Breast epithelium (tissue), 3 donors: ENCODE results near the gene LITAF.

Experiments
- POLR2A ChIP-seq: fragments of 450-650 bp; IDR thresholded peaks from one replicate; pipeline ENCODE4 v1.6.1; 2016; ENCODE audit warnings: antibody characterized with exemption, mild to moderate bottlenecking, moderate library complexity
- TF ChIP-seq, protein P1 (sequence below), 3 donors: fragments of 450-650 bp; IDR thresholded peaks; one replicate each; pipeline ENCODE4 v1.5.1; 2016 to 2017; ENCODE audit warnings: antibody characterized with exemption in 3 of 3, mild to moderate bottlenecking in 3 of 3, moderate library complexity in 3 of 3

DNA sequence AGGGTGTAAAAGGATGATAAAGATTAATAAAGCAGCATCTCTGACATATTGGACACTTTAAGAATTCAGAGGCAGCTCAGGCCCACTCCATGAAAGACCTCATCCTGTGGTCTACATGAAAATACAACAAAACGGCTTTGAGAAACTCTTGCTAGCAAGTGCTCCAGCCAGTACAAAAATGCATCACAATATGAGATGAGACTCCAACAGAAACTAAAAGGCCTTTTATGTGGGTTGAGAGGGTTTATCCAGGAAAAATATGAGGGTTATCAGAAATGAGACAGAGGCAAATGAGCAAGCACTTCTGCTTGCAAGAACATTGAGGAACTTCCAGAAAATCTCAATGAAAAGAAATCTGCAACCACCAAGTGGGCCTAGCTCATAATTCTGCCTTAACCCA is 65.7 kb downstream of the LITAF start:
- TF ChIP-seq, protein P1, sequence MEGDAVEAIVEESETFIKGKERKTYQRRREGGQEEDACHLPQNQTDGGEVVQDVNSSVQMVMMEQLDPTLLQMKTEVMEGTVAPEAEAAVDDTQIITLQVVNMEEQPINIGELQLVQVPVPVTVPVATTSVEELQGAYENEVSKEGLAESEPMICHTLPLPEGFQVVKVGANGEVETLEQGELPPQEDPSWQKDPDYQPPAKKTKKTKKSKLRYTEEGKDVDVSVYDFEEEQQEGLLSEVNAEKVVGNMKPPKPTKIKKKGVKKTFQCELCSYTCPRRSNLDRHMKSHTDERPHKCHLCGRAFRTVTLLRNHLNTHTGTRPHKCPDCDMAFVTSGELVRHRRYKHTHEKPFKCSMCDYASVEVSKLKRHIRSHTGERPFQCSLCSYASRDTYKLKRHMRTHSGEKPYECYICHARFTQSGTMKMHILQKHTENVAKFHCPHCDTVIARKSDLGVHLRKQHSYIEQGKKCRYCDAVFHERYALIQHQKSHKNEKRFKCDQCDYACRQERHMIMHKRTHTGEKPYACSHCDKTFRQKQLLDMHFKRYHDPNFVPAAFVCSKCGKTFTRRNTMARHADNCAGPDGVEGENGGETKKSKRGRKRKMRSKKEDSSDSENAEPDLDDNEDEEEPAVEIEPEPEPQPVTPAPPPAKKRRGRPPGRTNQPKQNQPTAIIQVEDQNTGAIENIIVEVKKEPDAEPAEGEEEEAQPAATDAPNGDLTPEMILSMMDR (IDR thresholded peaks at IDR 0.05), result no peak
- TF ChIP-seq POLR2A, result no peak
